GM12874 (cell line): ENCODE data around the gene SHROOM2.

Experiments
- CTCF ChIP-seq: IDR thresholded peaks from 2 replicates; pipeline ENCODE4 v1.5.1; 2011; ENCODE audit warnings: low read depth, mild to moderate bottlenecking, control low read depth, low read length, moderate library complexity; ENCODE audit not compliant: insufficient read depth

The SHROOM2 gene

GRCh38 chrX:9865804-9866472, 79.7 kb downstream of the SHROOM2 start:
- no peak for TF ChIP-seq CTCF

GRCh38 chrX:9866633-9867032, 80.4 kb downstream of the SHROOM2 start:
- TF ChIP-seq CTCF, result no peak

- TF ChIP-seq CTCF, result no peak
These were observed 81.0 kb downstream of the SHROOM2 start for GRCh38 chrX:9867226-9867625.

GRCh38 chrX:9867753-9868152, 81.5 kb downstream of the SHROOM2 start:
- TF ChIP-seq CTCF, result no peak

- TF ChIP-seq CTCF, result no peak
These were observed 85.6 kb downstream of the SHROOM2 start for GRCh38 chrX:9871701-9872268.

GRCh38 chrX:9873360-9873759, 87.1 kb downstream of the SHROOM2 start:
- no peak for TF ChIP-seq CTCF

- TF ChIP-seq CTCF, result peak; percentile 62; the same call in 1 of the 2 replicates
These were observed 87.7 kb downstream of the SHROOM2 start for GRCh38 chrX:9873952-9874351.

GRCh38 chrX:9874483-9874882, 88.3 kb downstream of the SHROOM2 start:
- TF ChIP-seq CTCF, result no peak
